ENCODE data around the gene SETDB1. TPM values are rescaled to one million over a fixed set of nuclear protein-coding genes. Genes with fewer than 3 reads are reported as not detected.

SETDB1 gene
- total and polyA plus RNA-seq, 2 of the 13 experiments (the other 11 are each of a cell fraction or from before 2014, with no cell fraction given) = 33.1 to 34.6 TPM

GRCh38 chr1:150970808-150971582 lies 44.8 kb downstream of the SETDB1 start (continued):
- 0 out of 2 replicates have a peak, but pooled peaks have one; percentile 75 for TF ChIP-seq ZNF614 (CRISPR knock-in tag; IDR thresholded peaks at IDR 0.05; ENCODE audit: borderline replicate concordance)
- TF ChIP-seq ZNF724P (CRISPR knock-in tag; IDR thresholded peaks at IDR 0.05; ENCODE audit: borderline replicate concordance) = 0 out of 2 replicates have a peak, but pooled peaks have one; percentile 35
- 0 out of 2 replicates have a peak, but pooled peaks have one; percentile 16 for TF ChIP-seq HNRNPL (IDR thresholded peaks at IDR 0.05; ENCODE audit: low read depth, low read length)
- peak; percentile 36; the same call in 1 of the 2 replicates for TF ChIP-seq ZNF761 (CRISPR knock-in tag; conservative IDR thresholded peaks at IDR 0.05)
- no peak for TF ChIP-seq ZSCAN9 (CRISPR knock-in tag; IDR thresholded peaks at IDR 0.05; ENCODE audit: borderline replicate concordance)
- TF ChIP-seq ZNF747 (CRISPR knock-in tag; IDR thresholded peaks at IDR 0.05; ENCODE audit: borderline replicate concordance) = peak; percentile 91; the same call in 1 of the 2 replicates
- TF ChIP-seq ZNF501 (CRISPR knock-in tag; IDR thresholded peaks at IDR 0.05) = peak; percentile 61; the same call in 1 of the 2 replicates
- TF ChIP-seq SRY (CRISPR knock-in tag; IDR thresholded peaks at IDR 0.05) = no peak
- TF ChIP-seq, protein P1, sequence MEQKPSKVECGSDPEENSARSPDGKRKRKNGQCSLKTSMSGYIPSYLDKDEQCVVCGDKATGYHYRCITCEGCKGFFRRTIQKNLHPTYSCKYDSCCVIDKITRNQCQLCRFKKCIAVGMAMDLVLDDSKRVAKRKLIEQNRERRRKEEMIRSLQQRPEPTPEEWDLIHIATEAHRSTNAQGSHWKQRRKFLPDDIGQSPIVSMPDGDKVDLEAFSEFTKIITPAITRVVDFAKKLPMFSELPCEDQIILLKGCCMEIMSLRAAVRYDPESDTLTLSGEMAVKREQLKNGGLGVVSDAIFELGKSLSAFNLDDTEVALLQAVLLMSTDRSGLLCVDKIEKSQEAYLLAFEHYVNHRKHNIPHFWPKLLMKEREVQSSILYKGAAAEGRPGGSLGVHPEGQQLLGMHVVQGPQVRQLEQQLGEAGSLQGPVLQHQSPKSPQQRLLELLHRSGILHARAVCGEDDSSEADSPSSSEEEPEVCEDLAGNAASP (CRISPR knock-in tag; IDR thresholded peaks at IDR 0.05; ENCODE audit: borderline replicate concordance) = peak; percentile 93
- peak; percentile 82 for TF ChIP-seq SOX5 (CRISPR knock-in tag; IDR thresholded peaks at IDR 0.05; ENCODE audit: borderline replicate concordance)
- peak; percentile 91 for TF ChIP-seq MED8 (CRISPR knock-in tag; IDR thresholded peaks at IDR 0.05; ENCODE audit: insufficient replicate concordance)
- peak; percentile 35; the same call in 1 of the 2 replicates for TF ChIP-seq ZBTB25 (CRISPR knock-in tag; IDR thresholded peaks at IDR 0.05)
- peak; percentile 30; the same call in 1 of the 2 replicates for TF ChIP-seq SIN3B (IDR thresholded peaks at IDR 0.05; ENCODE audit: low read length)
- TF ChIP-seq, protein P2, sequence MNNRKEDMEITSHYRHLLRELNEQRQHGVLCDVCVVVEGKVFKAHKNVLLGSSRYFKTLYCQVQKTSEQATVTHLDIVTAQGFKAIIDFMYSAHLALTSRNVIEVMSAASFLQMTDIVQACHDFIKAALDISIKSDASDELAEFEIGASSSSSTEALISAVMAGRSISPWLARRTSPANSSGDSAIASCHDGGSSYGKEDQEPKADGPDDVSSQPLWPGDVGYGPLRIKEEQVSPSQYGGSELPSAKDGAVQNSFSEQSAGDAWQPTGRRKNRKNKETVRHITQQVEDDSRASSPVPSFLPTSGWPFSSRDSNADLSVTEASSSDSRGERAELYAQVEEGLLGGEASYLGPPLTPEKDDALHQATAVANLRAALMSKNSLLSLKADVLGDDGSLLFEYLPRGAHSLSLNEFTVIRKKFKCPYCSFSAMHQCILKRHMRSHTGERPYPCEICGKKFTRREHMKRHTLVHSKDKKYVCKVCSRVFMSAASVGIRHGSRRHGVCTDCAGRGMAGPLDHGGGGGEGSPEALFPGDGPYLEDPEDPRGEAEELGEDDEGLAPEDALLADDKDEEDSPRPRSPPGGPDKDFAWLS (CRISPR knock-in tag; IDR thresholded peaks at IDR 0.05; ENCODE audit: borderline replicate concordance) = 0 out of 2 replicates have a peak, but pooled peaks have one; percentile 58
- TF ChIP-seq MIXL1 (CRISPR knock-in tag; IDR thresholded peaks at IDR 0.05) = peak; percentile 20; the same call in 1 of the 2 replicates
- TF ChIP-seq PRPF4 (IDR thresholded peaks at IDR 0.05; ENCODE audit: low read depth, low read length, poor library complexity, severe bottlenecking) = peak; percentile 60
- peak; percentile 87 for TF ChIP-seq TEAD3 (CRISPR knock-in tag; optimal IDR thresholded peaks at IDR 0.05; ENCODE audit: borderline replicate concordance)
- no peak for TF ChIP-seq HMGXB3 (CRISPR knock-in tag; IDR thresholded peaks at IDR 0.05; ENCODE audit: borderline replicate concordance)
- peak; percentile 73 for TF ChIP-seq SKI (IDR thresholded peaks at IDR 0.05; ENCODE audit: partially characterized antibody)
- peak; percentile 98 for TF ChIP-seq CEBPG (CRISPR knock-in tag; IDR thresholded peaks at IDR 0.05)
- no peak for TF ChIP-seq XBP1 (CRISPR knock-in tag; IDR thresholded peaks at IDR 0.05)
